ENCODE data around the gene PHF19. TPM values are rescaled to one million over a fixed set of nuclear protein-coding genes. Genes with fewer than 3 reads are reported as not detected.
A peak's percentile ranks its signal among the peaks of the same experiment; 100 is the strongest.

PHF19 gene
- total RNA-seq, 2 donors from 2014 or later, result 69.9 to 96.9 TPM

GRCh38 chr9:120905315-120906164 is 28.6 kb upstream of the PHF19 start:
- H3K4me3 Mint-ChIP-seq, result peak overlapping the region; percentile 74
- H3K9me3 ChIP-seq (ENCODE audit: control insufficient read depth, low read length, poor library complexity, severe bottlenecking), result no peaks in the 10 kb centered on the region
- H3K27me3 Mint-ChIP-seq, result no peaks in the 10 kb centered on the region
- ATAC-seq, result no peak
- no peak for DNase-seq
- peaks cover 13% of the 10 kb centered on the region for H3K36me3 Mint-ChIP-seq (ENCODE audit: low read depth)
- peak overlapping the region; percentile 98 for H3K27ac Mint-ChIP-seq
- peaks cover 56% of the 10 kb centered on the region for H3K4me1 Mint-ChIP-seq

GRCh38 chr9:120904978-120905301 is 28.0 kb upstream of the PHF19 start:
- Mint-ChIP-seq H3K36me3 (ENCODE audit: low read depth) (peaks cover 13% of the 10 kb centered on the region), H3K27ac (peak overlapping the region; percentile 98), H3K27me3 (no peaks in the 10 kb centered on the region), H3K4me1 (peaks cover 55% of the 10 kb centered on the region), H3K4me3 (peak overlapping the region; percentile 74)
- DNase-seq (no peak), ATAC-seq (no peak)
- H3K9me3 ChIP-seq (ENCODE audit: control insufficient read depth, low read length, poor library complexity, severe bottlenecking), result no peaks in the 10 kb centered on the region

GRCh38 chr9:120904061-120904977 is 27.3 kb upstream of the PHF19 start:
- H3K4me1 Mint-ChIP-seq, result peaks cover 56% of the 10 kb centered on the region
- peak overlapping the region; percentile 82 for H3K4me3 Mint-ChIP-seq
- ATAC-seq, result peak; percentile 88
- peaks cover 13% of the 10 kb centered on the region for H3K36me3 Mint-ChIP-seq (ENCODE audit: low read depth)
- no peaks in the 10 kb centered on the region for H3K9me3 ChIP-seq (ENCODE audit: control insufficient read depth, low read length, poor library complexity, severe bottlenecking)
- DNase-seq, result peak; percentile 36 to 60 (median 56)
- H3K27me3 Mint-ChIP-seq, result no peaks in the 10 kb centered on the region
- H3K27ac Mint-ChIP-seq, result peak overlapping the region; percentile 98

GRCh38 chr9:120902569-120903535 is 25.9 kb upstream of the PHF19 start:
- H3K9me3 ChIP-seq (ENCODE audit: control insufficient read depth, low read length, poor library complexity, severe bottlenecking), result no peaks in the 10 kb centered on the region
- DNase-seq (no peak), ATAC-seq (no peak)
- Mint-ChIP-seq H3K27ac (peak overlapping the region; percentile 98), H3K36me3 (ENCODE audit: low read depth) (peaks cover 13% of the 10 kb centered on the region), H3K27me3 (no peaks in the 10 kb centered on the region), H3K4me1 (peaks cover 52% of the 10 kb centered on the region), H3K4me3 (peak overlapping the region; percentile 82)

GRCh38 chr9:120901755-120902568 is 25.0 kb upstream of the PHF19 start:
- H3K27me3 Mint-ChIP-seq, result no peaks in the 10 kb centered on the region
- ATAC-seq, result no peak
- H3K27ac Mint-ChIP-seq, result peak overlapping the region; percentile 98
- peaks cover 9% of the 10 kb centered on the region for H3K36me3 Mint-ChIP-seq (ENCODE audit: low read depth)
- peaks cover 49% of the 10 kb centered on the region for H3K4me1 Mint-ChIP-seq
- H3K4me3 Mint-ChIP-seq, result peak overlapping the region; percentile 82
- no peak for DNase-seq
- H3K9me3 ChIP-seq (ENCODE audit: control insufficient read depth, low read length, poor library complexity, severe bottlenecking), result no peaks in the 10 kb centered on the region

GRCh38 chr9:120900824-120901223 is 23.8 kb upstream of the PHF19 start:
- Mint-ChIP-seq H3K4me3 (peak overlapping the region; percentile 28), H3K27ac (peak overlapping the region; percentile 98)
- DNase-seq, result no peak

GRCh38 chr9:120899490-120900068 is 22.6 kb upstream of the PHF19 start:
- no peaks in the 10 kb centered on the region for H3K9me3 ChIP-seq (ENCODE audit: control insufficient read depth, low read length, poor library complexity, severe bottlenecking)
- Mint-ChIP-seq H3K36me3 (ENCODE audit: low read depth) (peaks cover 5% of the 10 kb centered on the region), H3K4me1 (peaks cover 32% of the 10 kb centered on the region), H3K4me3 (peak overlapping the region; percentile 39), H3K27ac (peak overlapping the region; percentile 98), H3K27me3 (no peaks in the 10 kb centered on the region)
- DNase-seq (no peak), ATAC-seq (no peak)

More at GRCh38 chr9:120900824-120901223, 23.8 kb upstream of the PHF19 start:
- ATAC-seq, result no peak
- Mint-ChIP-seq H3K27me3 (no peaks in the 10 kb centered on the region), H3K36me3 (ENCODE audit: low read depth) (peaks cover 5% of the 10 kb centered on the region), H3K4me1 (peaks cover 42% of the 10 kb centered on the region)
- H3K9me3 ChIP-seq (ENCODE audit: control insufficient read depth, low read length, poor library complexity, severe bottlenecking), result no peaks in the 10 kb centered on the region

GRCh38 chr9:120898396-120898795 is 21.4 kb upstream of the PHF19 start:
- ATAC-seq (no peak), DNase-seq (no peak)
- H3K36me3 Mint-ChIP-seq (ENCODE audit: low read depth), result peaks cover 3% of the 10 kb centered on the region
- H3K9me3 ChIP-seq (ENCODE audit: control insufficient read depth, low read length, poor library complexity, severe bottlenecking), result no peaks in the 10 kb centered on the region
- H3K4me3 Mint-ChIP-seq, result no peak overlapping the region
- no peaks in the 10 kb centered on the region for H3K27me3 Mint-ChIP-seq
- H3K4me1 Mint-ChIP-seq, result peaks cover 26% of the 10 kb centered on the region
- peak overlapping the region; percentile 98 for H3K27ac Mint-ChIP-seq

- Mint-ChIP-seq H3K36me3 (ENCODE audit: low read depth) (no peaks in the 10 kb centered on the region), H3K4me1 (peaks cover 43% of the 10 kb centered on the region), H3K4me3 (no peak overlapping the region), H3K27me3 (no peaks in the 10 kb centered on the region), H3K27ac (peak overlapping the region; percentile 98)
- ATAC-seq (no peak), DNase-seq (no peak)
- no peaks in the 10 kb centered on the region for H3K9me3 ChIP-seq (ENCODE audit: control insufficient read depth, low read length, poor library complexity, severe bottlenecking)
Measured at GRCh38 chr9:120895951-120896350, 19.0 kb upstream of the PHF19 start.

- no peaks in the 10 kb centered on the region for H3K9me3 ChIP-seq (ENCODE audit: control insufficient read depth, low read length, poor library complexity, severe bottlenecking)
- ATAC-seq, result no peak
- H3K27me3 Mint-ChIP-seq, result no peaks in the 10 kb centered on the region
- peak overlapping the region; percentile 98 for H3K27ac Mint-ChIP-seq
- H3K36me3 Mint-ChIP-seq (ENCODE audit: low read depth), result no peaks in the 10 kb centered on the region
- no peak overlapping the region for H3K4me3 Mint-ChIP-seq
- peaks cover 48% of the 10 kb centered on the region for H3K4me1 Mint-ChIP-seq
- no peak for DNase-seq
Measured at GRCh38 chr9:120894321-120895148, 17.5 kb upstream of the PHF19 start.

GRCh38 chr9:120893611-120894307 is 16.8 kb upstream of the PHF19 start:
- DNase-seq (no peak), ATAC-seq (no peak)
- Mint-ChIP-seq H3K4me3 (peak overlapping the region; percentile 69), H3K36me3 (ENCODE audit: low read depth) (no peaks in the 10 kb centered on the region), H3K27me3 (no peaks in the 10 kb centered on the region), H3K4me1 (peaks cover 50% of the 10 kb centered on the region), H3K27ac (peak overlapping the region; percentile 98)
- H3K9me3 ChIP-seq (ENCODE audit: control insufficient read depth, low read length, poor library complexity, severe bottlenecking), result no peaks in the 10 kb centered on the region
